ENCODE measurements around the gene CNTN5.

The CNTN5 gene

GRCh38 chr11:99893811-99894210, 873.1 kb downstream of the CNTN5 start:
- TF ChIP-seq, protein P1, sequence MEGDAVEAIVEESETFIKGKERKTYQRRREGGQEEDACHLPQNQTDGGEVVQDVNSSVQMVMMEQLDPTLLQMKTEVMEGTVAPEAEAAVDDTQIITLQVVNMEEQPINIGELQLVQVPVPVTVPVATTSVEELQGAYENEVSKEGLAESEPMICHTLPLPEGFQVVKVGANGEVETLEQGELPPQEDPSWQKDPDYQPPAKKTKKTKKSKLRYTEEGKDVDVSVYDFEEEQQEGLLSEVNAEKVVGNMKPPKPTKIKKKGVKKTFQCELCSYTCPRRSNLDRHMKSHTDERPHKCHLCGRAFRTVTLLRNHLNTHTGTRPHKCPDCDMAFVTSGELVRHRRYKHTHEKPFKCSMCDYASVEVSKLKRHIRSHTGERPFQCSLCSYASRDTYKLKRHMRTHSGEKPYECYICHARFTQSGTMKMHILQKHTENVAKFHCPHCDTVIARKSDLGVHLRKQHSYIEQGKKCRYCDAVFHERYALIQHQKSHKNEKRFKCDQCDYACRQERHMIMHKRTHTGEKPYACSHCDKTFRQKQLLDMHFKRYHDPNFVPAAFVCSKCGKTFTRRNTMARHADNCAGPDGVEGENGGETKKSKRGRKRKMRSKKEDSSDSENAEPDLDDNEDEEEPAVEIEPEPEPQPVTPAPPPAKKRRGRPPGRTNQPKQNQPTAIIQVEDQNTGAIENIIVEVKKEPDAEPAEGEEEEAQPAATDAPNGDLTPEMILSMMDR (IDR thresholded peaks at IDR 0.05; ENCODE audit: extremely low read depth, missing control alignments), result no peak
- no peak for DNase-seq (ENCODE audit: low spot score)

GRCh38 chr11:99901175-99901574, 880.4 kb downstream of the CNTN5 start:
- DNase-seq (ENCODE audit: low spot score), result no peak
- TF ChIP-seq, protein P1 (IDR thresholded peaks at IDR 0.05; ENCODE audit: extremely low read depth, missing control alignments), result no peak

GRCh38 chr11:99911116-99911515, 890.4 kb downstream of the CNTN5 start:
- TF ChIP-seq, protein P1 (IDR thresholded peaks at IDR 0.05; ENCODE audit: extremely low read depth, missing control alignments), result no peak
- DNase-seq (ENCODE audit: low spot score), result no peak

DNA sequence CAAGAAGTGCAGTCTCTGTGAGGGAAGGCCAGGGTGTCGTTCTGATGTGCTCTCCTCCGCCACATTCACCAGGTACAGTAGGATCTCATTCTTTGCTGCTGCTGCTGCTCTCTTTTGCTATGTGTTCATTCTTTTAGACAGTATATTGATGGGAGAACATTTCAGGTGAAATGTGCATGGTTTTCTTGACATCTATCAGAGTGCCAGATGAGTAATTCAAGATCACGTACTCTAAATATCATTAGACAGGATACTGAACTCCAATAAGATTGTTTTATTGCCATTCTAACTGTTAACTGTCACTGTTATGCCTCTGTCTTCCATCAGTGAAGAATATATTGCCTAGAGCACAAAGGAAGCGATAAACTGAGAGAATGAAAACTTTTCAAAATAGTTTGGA, 895.3 kb downstream of the CNTN5 start:
- TF ChIP-seq, protein P1 (IDR thresholded peaks at IDR 0.05; ENCODE audit: extremely low read depth, missing control alignments), result no peak

GRCh38 chr11:99918761-99919160, 898.0 kb downstream of the CNTN5 start:
- TF ChIP-seq, protein P1 (IDR thresholded peaks at IDR 0.05; ENCODE audit: extremely low read depth, missing control alignments), result no peak
- DNase-seq (ENCODE audit: low spot score), result no peak

More for the DNA sequence above, 895.3 kb downstream of the CNTN5 start:
- DNase-seq (ENCODE audit: low spot score), result no peak

- no peak for DNase-seq (ENCODE audit: low spot score)
- TF ChIP-seq, protein P1 (IDR thresholded peaks at IDR 0.05; ENCODE audit: extremely low read depth, missing control alignments), result no peak
Observed at GRCh38 chr11:99920956-99921355, 900.2 kb downstream of the CNTN5 start.

DNA sequence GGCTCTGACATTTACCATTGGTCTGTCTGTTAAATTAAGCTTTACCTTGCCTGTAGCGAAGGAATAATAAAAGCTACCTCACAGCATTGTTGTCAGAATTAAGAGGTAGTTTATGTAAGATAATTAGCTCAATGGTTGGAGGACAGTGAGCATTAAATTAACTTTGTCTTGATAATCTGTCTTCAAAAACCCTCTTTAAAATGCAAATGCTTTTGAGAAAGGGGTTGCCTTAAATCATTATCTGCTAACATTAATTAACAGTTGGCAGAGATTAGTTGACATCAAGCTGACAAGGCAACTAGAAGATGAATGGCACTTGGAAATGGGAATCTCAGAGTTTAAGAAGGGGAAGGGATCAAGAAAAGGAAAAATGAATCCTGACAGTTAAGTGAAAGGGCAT, 905.2 kb downstream of the CNTN5 start:
- DNase-seq (ENCODE audit: low spot score), result no peak
- TF ChIP-seq, protein P1 (IDR thresholded peaks at IDR 0.05; ENCODE audit: extremely low read depth, missing control alignments), result no peak
